Measurements from ENCODE around the gene MAP3K14.

MAP3K14 gene

GRCh38 chr17:45228763-45229539 lies 87.9 kb downstream of the MAP3K14 start:
- Mint-ChIP-seq H3K27ac (no peak overlapping the region), H3K27me3 (ENCODE audit: low read depth, poor library complexity) (peaks cover 30% of the 10 kb centered on the region), H3K9me3 (no peaks in the 10 kb centered on the region), H3K4me3 (no peak overlapping the region), H3K4me1 (peaks cover 22% of the 10 kb centered on the region), H3K36me3 (ENCODE audit: low read depth) (no peaks in the 10 kb centered on the region)
- DNase-seq = peak; percentile 36
- no peak for TF ChIP-seq CTCF (IDR thresholded peaks at IDR 0.05)

DNA sequence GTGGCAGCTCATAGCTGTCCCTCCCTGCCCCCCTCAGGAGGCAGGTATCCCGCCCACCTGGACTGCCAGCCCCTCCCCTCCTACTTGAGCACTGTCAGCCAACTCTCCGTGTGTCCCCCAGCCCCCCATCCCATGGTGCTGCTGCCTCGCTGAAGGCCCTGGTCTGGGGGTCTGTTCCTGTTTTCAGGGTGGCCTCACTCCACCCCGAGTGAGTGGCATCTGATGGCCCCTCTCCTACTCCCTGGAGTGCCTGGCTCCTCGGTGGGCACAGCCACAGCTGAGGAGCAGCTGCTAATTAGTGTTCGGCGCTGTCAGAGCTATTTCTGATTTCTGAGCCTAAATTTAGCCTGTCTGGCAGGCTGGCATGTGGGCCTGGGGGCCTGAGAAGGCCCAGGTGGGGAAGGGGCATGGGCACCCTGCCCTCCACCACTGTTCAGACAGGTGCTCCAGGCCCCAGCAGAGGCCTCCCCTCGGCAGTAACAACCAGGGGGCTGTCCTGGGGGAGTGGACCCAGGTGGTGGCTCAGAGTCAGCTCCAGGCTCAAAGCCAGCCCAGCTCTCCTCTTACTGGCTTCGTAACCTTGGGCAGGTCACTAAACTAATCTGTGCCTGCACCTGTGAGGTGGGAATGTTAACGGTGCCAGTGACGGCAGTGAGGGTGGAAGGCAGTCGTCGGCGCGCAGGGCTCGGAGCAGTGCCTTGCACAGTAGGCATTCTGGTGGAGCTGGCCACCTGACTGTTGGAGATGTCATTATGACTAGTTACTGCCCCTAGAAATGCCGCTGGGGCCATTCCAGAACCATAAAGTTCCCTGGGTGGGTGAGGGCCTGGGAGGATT lies 88.7 kb downstream of the MAP3K14 start:
- H3K9me3 Mint-ChIP-seq = no peaks in the 10 kb centered on the region
- no peak for DNase-seq
- H3K4me1 Mint-ChIP-seq = peaks cover 22% of the 10 kb centered on the region
- TF ChIP-seq CTCF (IDR thresholded peaks at IDR 0.05) = no peak
- H3K27me3 Mint-ChIP-seq (ENCODE audit: low read depth, poor library complexity) = peaks cover 32% of the 10 kb centered on the region
- no peak overlapping the region for H3K27ac Mint-ChIP-seq
- H3K4me3 Mint-ChIP-seq = no peak overlapping the region
- H3K36me3 Mint-ChIP-seq (ENCODE audit: low read depth) = no peaks in the 10 kb centered on the region

DNA sequence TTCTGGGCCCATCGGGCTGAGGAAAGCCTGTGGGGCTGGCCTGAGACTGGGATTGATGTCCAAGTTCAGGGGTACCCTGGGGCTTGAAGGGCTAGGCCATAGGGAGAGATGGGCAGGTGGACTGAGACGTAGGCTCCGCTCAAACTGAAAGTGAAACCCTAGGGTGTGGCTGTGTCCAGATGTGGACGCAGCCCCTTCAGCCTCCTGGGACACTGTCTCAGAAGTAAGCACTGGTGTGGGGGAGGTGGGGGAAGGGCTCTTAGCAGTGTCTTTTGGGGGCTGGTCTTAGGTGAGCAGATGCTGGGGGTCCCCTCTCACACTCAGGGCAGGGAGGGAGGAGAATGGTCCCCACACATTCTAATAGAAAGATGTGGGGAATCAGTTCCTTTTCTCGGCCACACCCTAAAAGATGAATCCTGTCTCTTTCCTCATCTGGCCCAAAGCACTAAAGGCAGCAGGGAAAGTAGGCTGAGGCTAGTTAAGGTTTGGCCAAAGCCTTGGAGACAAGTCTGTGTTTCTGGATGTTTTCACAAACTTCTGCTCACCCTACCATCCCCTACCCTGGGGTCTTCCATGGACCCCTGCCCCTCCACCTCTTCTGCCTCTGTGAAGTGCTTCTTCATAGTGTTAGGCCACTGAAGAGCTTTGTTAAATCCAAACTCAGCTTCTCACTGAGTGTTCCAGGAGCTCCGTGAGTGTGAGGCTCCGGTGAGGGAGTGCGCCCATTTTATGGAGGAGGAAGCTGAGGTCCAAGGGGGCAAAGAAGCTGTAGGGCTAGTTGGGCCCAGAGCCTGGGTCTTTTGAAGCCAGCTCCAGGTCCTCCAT lies 89.5 kb downstream of the MAP3K14 start:
- no peak for DNase-seq

GRCh38 chr17:45226576-45226975 lies 90.2 kb downstream of the MAP3K14 start:
- Mint-ChIP-seq H3K27me3 (ENCODE audit: low read depth, poor library complexity) (peaks cover 38% of the 10 kb centered on the region), H3K27ac (no peak overlapping the region), H3K4me3 (no peak overlapping the region), H3K36me3 (ENCODE audit: low read depth) (no peaks in the 10 kb centered on the region), H3K4me1 (peaks cover 22% of the 10 kb centered on the region), H3K9me3 (no peaks in the 10 kb centered on the region)
- DNase-seq = no peak
- no peak for TF ChIP-seq CTCF (IDR thresholded peaks at IDR 0.05)

More for the DNA sequence above, 89.5 kb downstream of the MAP3K14 start:
- TF ChIP-seq CTCF (IDR thresholded peaks at IDR 0.05) = no peak
- no peak overlapping the region for H3K4me3 Mint-ChIP-seq
- no peak overlapping the region for H3K27ac Mint-ChIP-seq
- no peaks in the 10 kb centered on the region for H3K9me3 Mint-ChIP-seq
- peaks cover 36% of the 10 kb centered on the region for H3K27me3 Mint-ChIP-seq (ENCODE audit: low read depth, poor library complexity)
- H3K36me3 Mint-ChIP-seq (ENCODE audit: low read depth) = no peaks in the 10 kb centered on the region
- H3K4me1 Mint-ChIP-seq = peaks cover 22% of the 10 kb centered on the region

- no peak for DNase-seq
- Mint-ChIP-seq H3K27ac (no peak overlapping the region), H3K9me3 (no peaks in the 10 kb centered on the region)
Observed at GRCh38 chr17:45225964-45226530, 90.8 kb downstream of the MAP3K14 start.

More at GRCh38 chr17:45225964-45226530, 90.8 kb downstream of the MAP3K14 start:
- peaks cover 22% of the 10 kb centered on the region for H3K4me1 Mint-ChIP-seq
- no peak for TF ChIP-seq CTCF (IDR thresholded peaks at IDR 0.05)
- no peak overlapping the region for H3K4me3 Mint-ChIP-seq
- H3K27me3 Mint-ChIP-seq (ENCODE audit: low read depth, poor library complexity) = peaks cover 41% of the 10 kb centered on the region
- H3K36me3 Mint-ChIP-seq (ENCODE audit: low read depth) = no peaks in the 10 kb centered on the region
